Activated B cell treated with CpG ODN at 0.5 μM for 24 hours (primary cell): Measurements from ENCODE around the gene NFASC. TPM values are rescaled to one million over a fixed set of nuclear protein-coding genes. Genes with fewer than 3 reads are reported as not detected.

Experiments used
- ATAC-seq: fragments of 200-7000 bp; cut with Tn5 transposase; one replicate; pipeline ENCODE4 v1.10.0; 2021; ENCODE audit warnings: low read depth, mild to moderate bottlenecking, moderate library complexity
- CTCF ChIA-PET: fragments of 350-600 bp; sonication (Branson Sonifier 250); formaldehyde crosslinking; loops from one replicate; lab custom pipeline; 2021; ENCODE audit warnings: antibody characterized with exemption; lab: Charles Lee
- POLR2A ChIA-PET: fragments of 350-600 bp; sonication (Branson Sonifier 250); formaldehyde crosslinking; loops from one replicate; lab custom pipeline; 2021; ENCODE audit warnings: antibody characterized with exemption; lab: Charles Lee
- DNase-seq: peaks from one replicate; pipeline ENCODE4 v3.0.0; 2022
- H3K27ac Mint-ChIP-seq: one replicate; pipeline ENCODE4 v1.8.0; 2020; ENCODE audit warnings: mixed read lengths
- H3K27me3 Mint-ChIP-seq: one replicate; pipeline ENCODE4 v1.8.0; 2021; ENCODE audit warnings: mixed read lengths
- H3K36me3 Mint-ChIP-seq: one replicate; pipeline ENCODE4 v1.8.0; 2021; ENCODE audit warnings: low read depth, mixed read lengths
- H3K4me1 Mint-ChIP-seq: one replicate; pipeline ENCODE4 v1.8.0; 2021; ENCODE audit warnings: mixed read lengths
- H3K4me3 Mint-ChIP-seq: one replicate; pipeline ENCODE4 v1.8.0; 2020; ENCODE audit warnings: mild to moderate bottlenecking, mixed read lengths
- H3K9me3 Mint-ChIP-seq: one replicate; pipeline ENCODE4 v1.8.0; 2020; ENCODE audit warnings: mixed read lengths
- intact Hi-C: fragments of 100-400 bp; cut with micrococcal nuclease; formaldehyde crosslinking; loops from one replicate; pipeline ENCODE4 v1.15.1; 2024
- total RNA-seq: library from RNA; stranded (reverse); gene quantifications from 2 replicates; pipeline ENCODE4 v1.2.3, GENCODE V29; 2022
- TF ChIP-seq, protein P1 (sequence below): fragments of 200-600 bp; IDR thresholded peaks from one replicate; pipeline ENCODE4 v1.8.0; 2022; ENCODE audit warnings: antibody characterized with exemption, mild to moderate bottlenecking

The NFASC gene
- total RNA-seq, 1 donor from 2014 or later: 0.07 TPM

DNA sequence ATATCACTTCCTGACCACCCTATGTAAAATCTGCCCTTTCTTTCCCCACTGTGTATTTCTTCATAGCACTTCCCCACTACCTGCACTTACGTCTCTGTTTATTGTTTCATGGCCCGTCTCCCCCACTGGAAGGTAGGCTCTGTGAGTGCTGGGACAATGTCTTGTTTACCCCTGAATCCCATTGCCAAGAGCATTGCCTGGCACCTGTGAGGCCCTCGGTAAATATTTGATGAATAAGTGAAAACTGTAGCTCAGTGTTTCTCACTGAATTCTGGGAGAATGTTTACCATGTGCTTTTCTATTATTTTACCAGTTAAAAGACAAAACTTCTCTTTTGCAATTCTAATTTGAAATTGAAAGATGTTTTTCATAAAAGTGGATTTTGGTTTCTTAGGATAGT, 11.8 kb downstream of the NFASC start:
- DNase-seq (no peak), ATAC-seq (no peak)
- no peak overlapping the region for H3K4me3 Mint-ChIP-seq
- ChIA-PET CTCF (no interaction called here), POLR2A (no interaction called here)
- H3K4me1 Mint-ChIP-seq: no peaks in the 10 kb centered on the region
- intact Hi-C loops: no loop called here
- H3K27ac Mint-ChIP-seq: no peak overlapping the region
- no peaks in the 10 kb centered on the region for H3K9me3 Mint-ChIP-seq
- TF ChIP-seq, protein P1, sequence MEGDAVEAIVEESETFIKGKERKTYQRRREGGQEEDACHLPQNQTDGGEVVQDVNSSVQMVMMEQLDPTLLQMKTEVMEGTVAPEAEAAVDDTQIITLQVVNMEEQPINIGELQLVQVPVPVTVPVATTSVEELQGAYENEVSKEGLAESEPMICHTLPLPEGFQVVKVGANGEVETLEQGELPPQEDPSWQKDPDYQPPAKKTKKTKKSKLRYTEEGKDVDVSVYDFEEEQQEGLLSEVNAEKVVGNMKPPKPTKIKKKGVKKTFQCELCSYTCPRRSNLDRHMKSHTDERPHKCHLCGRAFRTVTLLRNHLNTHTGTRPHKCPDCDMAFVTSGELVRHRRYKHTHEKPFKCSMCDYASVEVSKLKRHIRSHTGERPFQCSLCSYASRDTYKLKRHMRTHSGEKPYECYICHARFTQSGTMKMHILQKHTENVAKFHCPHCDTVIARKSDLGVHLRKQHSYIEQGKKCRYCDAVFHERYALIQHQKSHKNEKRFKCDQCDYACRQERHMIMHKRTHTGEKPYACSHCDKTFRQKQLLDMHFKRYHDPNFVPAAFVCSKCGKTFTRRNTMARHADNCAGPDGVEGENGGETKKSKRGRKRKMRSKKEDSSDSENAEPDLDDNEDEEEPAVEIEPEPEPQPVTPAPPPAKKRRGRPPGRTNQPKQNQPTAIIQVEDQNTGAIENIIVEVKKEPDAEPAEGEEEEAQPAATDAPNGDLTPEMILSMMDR: no peak
- no peaks in the 10 kb centered on the region for H3K36me3 Mint-ChIP-seq
- peaks cover 10% of the 10 kb centered on the region for H3K27me3 Mint-ChIP-seq

DNA sequence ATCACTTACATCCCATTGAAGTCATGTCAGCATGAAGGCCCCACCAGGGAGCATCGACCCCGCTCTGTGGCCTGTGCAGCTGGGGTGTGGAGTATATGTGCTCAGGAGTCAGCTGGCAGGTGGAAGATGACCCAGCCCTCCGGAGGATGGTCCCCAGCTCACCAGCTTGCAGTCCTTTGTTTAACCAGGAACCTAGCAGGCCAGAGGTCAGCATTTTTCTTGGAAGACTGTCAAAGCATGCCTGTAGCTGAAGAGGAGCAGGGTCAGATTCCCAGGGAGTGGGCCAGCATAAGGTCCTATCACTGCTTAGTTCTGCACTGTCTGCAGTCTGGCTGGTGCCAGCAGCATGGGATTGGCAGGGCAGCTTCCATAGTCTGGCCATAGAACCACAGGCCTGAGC, 12.7 kb downstream of the NFASC start:
- Mint-ChIP-seq H3K27me3 (peaks cover 10% of the 10 kb centered on the region), H3K4me1 (no peaks in the 10 kb centered on the region), H3K4me3 (no peak overlapping the region), H3K27ac (no peak overlapping the region), H3K9me3 (no peaks in the 10 kb centered on the region), H3K36me3 (no peaks in the 10 kb centered on the region)
- intact Hi-C loops: no loop called here
- DNase-seq (no peak), ATAC-seq (no peak)
- CTCF ChIA-PET: no interaction called here
- POLR2A ChIA-PET: no interaction called here
- TF ChIP-seq, protein P1: no peak

GRCh38 chr1:204885288-204885711, 14.6 kb downstream of the NFASC start:
- Mint-ChIP-seq H3K36me3 (no peaks in the 10 kb centered on the region), H3K27ac (no peak overlapping the region), H3K9me3 (no peaks in the 10 kb centered on the region), H3K4me1 (peaks cover 12% of the 10 kb centered on the region), H3K27me3 (peaks cover 10% of the 10 kb centered on the region), H3K4me3 (no peak overlapping the region)
- POLR2A ChIA-PET: no interaction called here
- TF ChIP-seq, protein P1: no peak
- ATAC-seq: no peak
- intact Hi-C loops: no loop called here
- CTCF ChIA-PET: no interaction called here
- no peak for DNase-seq

- no peak for ATAC-seq
- CTCF ChIA-PET: no interaction called here
- intact Hi-C loops: no loop called here
- no peak for DNase-seq
- no peaks in the 10 kb centered on the region for H3K9me3 Mint-ChIP-seq
- no peak overlapping the region for H3K4me3 Mint-ChIP-seq
- peaks cover 12% of the 10 kb centered on the region for H3K4me1 Mint-ChIP-seq
- no peak overlapping the region for H3K27ac Mint-ChIP-seq
- no peaks in the 10 kb centered on the region for H3K36me3 Mint-ChIP-seq
- H3K27me3 Mint-ChIP-seq: peaks cover 10% of the 10 kb centered on the region
- POLR2A ChIA-PET: no interaction called here
- TF ChIP-seq, protein P1: no peak
Measured at GRCh38 chr1:204885790-204886189, 15.1 kb downstream of the NFASC start.

DNA sequence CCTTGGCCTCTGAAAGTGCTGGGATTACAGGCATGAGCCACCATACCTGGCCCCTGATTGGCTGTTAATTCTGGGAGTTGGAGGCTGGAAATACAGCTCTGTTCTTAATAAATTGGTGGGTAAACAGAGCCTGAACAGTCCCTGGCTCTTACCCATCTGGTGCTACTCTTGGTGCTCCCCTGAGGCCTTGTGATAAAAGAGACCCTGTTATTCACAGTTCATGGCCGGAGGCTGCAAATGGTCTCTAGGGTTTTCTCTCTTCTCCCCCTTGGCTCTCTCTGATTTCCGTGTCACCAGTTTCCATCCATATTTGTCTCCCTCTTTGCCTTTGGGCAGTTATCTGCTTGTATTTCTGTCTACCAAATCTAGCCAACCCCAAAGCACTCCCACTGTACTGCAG, 17.2 kb downstream of the NFASC start:
- H3K9me3 Mint-ChIP-seq: no peaks in the 10 kb centered on the region
- intact Hi-C loops: no loop called here
- H3K4me1 Mint-ChIP-seq: peaks cover 12% of the 10 kb centered on the region
- DNase-seq (no peak), ATAC-seq (no peak)
- no peak overlapping the region for H3K4me3 Mint-ChIP-seq
- H3K36me3 Mint-ChIP-seq: no peaks in the 10 kb centered on the region
- H3K27me3 Mint-ChIP-seq: peaks cover 9% of the 10 kb centered on the region
- H3K27ac Mint-ChIP-seq: no peak overlapping the region
- TF ChIP-seq, protein P1: no peak
- ChIA-PET CTCF (no interaction called here), POLR2A (no interaction called here)
